ENCODE data around the gene L3MBTL2. TPM values are rescaled to one million over a fixed set of nuclear protein-coding genes. Genes with fewer than 3 reads are reported as not detected.
"Not testable (repeated sequence)": the region's sequence is repeated elsewhere in the genome, so short reads cannot be mapped to it uniquely, and the experiment has no call there.

The L3MBTL2 gene
- total RNA-seq, 1 donor from 2014 or later = 14.9 TPM

DNA sequence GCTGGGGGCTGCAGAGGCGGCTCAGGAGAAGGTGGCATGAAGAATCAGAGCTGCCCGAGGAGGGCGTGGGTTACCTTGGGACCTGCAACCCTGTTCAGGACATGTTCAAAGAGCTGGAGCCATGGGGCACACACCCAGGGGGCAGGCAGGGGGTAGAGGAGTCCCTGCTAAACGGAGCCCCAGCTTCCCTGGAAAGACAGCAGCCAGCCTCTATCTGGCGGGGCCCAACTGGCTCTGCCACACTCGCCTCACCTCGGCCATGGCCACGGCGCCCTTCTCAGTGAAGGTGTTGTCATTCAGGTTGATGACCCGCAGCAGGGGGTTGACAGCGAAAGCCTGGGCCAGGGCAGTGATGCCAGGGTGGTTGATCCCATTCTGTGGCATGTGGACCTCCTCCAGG, 52.6 kb downstream of the L3MBTL2 start:
- DNase-seq (no peak), ATAC-seq (ENCODE audit: poor library complexity) (no peak)
- intact Hi-C loops (cut with DNase I) = no loop called here

DNA sequence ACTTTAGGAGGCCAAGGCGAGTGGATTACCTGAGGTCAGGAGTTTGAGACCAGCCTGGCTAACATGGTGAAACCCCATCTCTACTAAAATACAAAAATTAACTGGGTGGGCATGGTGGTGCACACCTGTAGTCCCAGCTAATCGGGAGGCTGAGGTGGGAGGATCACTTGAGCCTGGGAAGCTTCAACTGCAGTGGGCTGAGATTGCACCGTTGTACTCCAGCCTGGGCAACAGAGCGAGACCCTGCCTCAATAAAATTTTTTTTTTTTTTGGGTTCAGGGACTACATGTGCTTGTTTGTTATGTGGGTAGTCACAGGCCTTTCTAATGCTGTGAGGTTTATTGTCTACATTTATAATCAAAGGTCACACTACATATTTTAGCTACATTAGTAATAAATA, 54.6 kb downstream of the L3MBTL2 start:
- intact Hi-C loops (cut with DNase I); ATAC-seq (ENCODE audit: poor library complexity); DNase-seq: not testable (repeated sequence)

DNA sequence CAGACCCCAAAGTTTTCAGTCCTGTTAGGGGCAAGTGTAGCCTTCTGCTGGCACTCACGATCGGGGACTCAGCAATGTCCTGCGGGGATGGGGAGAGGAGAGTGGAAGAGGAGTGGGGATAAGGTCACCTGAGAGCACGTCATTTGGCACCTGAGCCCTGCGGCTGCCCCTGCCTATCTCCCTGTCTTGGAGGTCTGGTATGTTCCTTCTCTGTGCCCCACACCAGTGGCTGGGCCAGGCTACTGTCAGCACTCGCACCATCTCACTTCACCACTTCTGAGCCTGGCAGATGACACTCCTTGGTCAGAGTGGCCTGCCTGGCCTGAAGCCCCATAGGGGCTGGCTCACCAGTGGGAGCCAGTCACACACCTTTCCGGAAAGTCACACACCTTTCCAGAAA, 55.8 kb downstream of the L3MBTL2 start:
- intact Hi-C loops (cut with DNase I) = no loop called here
- DNase-seq (peak; percentile 87), ATAC-seq (ENCODE audit: poor library complexity) (peak; percentile 88)

DNA sequence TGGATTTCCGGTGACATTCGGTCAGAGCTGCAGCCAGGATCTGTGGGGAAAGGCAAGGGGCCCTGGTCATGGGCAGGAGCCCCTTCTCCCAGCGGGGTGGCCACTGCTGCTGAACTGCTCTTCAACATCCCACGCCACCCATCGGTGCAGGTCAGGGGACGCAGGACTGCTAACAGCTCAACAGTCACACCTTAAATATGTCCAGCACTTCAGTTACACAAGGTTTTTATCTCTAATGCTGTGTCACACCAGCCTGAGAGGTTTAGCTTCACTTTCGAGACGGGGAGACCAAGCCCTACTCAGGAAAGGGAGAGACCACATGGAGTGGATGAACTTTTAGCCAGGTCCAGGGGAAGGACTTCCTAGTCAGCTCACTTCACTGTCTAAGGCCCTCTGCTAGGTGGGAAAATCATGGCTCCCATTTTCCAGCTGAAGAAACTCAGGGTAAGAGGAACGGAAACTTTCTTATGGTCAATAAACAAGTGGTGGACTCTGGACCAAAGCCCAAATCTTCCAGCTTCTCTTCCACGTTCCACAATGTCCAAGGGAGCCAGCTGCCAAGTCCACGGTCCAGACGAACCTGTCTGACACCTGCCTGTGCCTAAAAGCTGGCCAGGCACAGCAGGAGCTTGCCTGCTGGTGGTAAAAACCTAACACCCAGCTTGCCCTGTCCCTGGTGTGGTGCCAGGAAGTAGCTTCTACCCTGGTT, 56.6 kb downstream of the L3MBTL2 start:
- DNase-seq = peak; percentile 62
- intact Hi-C loops (cut with DNase I) = no loop called here
- peak; percentile 71 for ATAC-seq (ENCODE audit: poor library complexity)

DNA sequence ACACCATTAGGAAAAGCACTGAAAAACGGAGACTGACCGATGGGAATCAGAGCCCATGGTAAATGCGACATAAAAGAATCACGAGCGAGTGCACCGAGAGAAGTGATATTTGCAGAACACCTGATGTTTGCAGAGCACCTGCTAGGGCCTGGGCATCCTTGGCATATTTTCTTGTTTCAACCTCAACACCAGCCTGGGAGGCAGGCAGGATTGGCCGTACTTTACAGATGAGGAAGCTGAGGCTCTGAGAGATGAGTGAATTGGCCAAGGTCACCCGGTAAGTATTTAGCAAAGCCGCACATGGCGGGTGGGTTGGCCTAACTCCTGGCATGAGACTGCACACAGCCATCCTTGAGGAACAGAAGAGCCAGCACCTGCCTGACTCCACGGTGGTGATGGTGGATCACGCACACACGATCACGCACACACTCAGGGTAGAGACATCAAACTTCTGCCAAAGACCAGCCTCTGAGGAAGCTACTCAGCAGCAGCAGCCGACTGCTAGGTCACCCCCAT, 57.2 kb downstream of the L3MBTL2 start:
- no peak for ATAC-seq (ENCODE audit: poor library complexity)
- DNase-seq = no peak
- intact Hi-C loops (cut with DNase I) = no loop called here

DNA sequence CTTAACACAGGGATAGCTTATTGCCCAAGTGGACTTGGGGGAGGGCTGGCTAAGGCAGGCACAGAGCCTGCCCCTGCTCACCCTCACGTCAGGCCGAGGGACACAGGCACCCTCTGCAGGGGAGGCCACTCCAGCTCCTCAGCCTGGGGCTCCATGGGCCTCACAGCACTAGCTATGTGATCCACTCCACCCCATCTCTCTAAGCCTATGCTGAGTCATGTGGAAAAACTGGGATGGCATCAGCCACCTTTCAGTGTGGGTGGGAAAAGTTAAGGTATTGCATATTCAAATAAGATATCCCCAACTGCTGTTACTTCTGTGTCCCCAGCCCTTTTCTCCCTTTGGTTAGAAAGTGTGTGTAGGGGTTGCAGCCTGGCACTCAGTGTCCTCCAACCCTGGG, 58.6 kb downstream of the L3MBTL2 start:
- ATAC-seq (ENCODE audit: poor library complexity) (no peak), DNase-seq (no peak)
- intact Hi-C loops (cut with DNase I) = no loop called here

DNA sequence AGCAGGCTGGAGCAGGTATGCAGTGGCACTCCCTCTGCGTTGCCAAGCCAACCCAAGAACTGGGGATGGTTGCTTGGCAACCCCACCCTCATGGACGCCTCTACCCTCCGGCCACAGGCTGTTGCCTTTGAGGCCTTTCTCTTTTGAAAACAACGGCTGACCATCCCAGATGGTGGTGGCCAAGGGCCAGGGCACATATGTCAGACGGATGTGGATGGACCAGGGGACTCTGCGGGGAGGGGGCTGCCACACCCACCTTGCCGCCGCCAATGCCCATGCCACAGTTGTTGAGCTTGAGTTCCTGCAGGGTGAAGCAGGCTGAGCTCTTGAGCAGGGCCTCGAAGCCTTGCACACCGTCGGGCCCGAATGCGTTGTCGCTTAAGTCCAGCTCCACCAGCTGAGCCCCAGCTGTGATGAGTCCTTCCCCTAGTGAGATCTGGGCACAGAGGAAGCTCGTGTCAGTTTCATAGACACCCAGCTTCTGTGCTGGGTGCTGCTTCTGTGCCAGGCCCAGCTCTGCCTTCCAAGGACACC, 59.4 kb downstream of the L3MBTL2 start:
- DNase-seq (no peak), ATAC-seq (ENCODE audit: poor library complexity) (no peak)
- intact Hi-C loops (cut with DNase I) = no loop called here

DNA sequence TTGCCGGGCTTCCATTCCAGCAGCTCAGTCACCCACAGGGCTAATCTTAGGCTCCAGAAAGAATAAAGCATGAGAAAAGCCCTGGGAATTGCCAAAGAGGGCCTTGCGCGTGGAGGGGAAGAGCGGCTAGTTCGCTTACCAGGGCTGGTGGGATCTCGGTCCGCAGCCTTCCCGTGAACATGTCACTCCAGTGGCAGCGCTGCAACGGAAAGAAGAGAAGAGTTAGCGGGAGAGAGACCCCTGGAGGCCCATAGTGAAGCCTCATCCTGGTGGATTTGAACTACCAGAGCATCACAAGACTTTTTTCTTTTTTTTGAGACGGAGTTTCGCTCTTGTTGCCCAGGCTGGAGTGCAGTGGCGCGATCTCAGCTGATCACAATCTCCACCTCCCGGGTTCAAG, 62.8 kb downstream of the L3MBTL2 start:
- no peak for DNase-seq
- ATAC-seq (ENCODE audit: poor library complexity) = no peak
- intact Hi-C loops (cut with DNase I) = no loop called here

DNA sequence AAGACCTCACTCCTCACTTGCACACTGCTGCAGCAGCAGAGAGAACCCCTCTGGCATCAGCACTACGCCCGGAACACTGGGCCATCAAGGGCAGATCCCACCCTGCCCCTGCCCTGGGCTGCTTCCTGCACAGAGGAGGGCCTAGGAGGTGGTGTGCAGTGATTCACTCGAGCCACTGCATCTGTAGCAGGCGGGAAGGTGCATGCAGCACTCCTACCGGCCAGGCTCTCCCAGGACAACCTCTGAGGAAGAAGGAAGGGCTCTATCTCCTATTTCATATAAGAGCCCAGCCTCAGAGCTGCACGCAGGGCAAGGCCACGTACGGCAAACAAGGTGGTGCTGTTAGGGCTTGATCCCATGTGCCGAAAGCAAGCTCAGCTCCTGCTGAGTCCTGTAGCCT, 66.7 kb downstream of the L3MBTL2 start:
- DNase-seq = no peak
- intact Hi-C loops (cut with DNase I) = no loop called here
- no peak for ATAC-seq (ENCODE audit: poor library complexity)

DNA sequence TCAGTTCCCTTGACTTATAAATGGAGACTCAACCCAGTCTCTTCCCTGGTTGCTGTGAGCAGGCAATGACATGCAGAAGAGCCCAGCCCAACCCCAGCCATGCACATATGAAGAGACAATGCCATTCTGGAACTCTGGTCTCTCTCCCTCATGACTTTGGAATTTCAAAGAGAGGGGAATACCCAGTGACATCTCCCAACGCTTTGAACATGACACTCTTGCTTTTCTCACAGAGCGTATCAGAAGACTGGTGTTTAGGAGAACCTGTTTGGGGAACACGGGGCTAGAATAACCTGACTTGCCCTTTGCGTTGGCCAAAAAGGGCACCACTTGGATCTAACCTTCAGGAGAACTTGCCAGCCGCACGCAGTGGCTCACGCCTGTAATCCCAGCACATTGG, 68.0 kb downstream of the L3MBTL2 start:
- DNase-seq (no peak), ATAC-seq (ENCODE audit: poor library complexity) (no peak)
- intact Hi-C loops (cut with DNase I) = no loop called here

DNA sequence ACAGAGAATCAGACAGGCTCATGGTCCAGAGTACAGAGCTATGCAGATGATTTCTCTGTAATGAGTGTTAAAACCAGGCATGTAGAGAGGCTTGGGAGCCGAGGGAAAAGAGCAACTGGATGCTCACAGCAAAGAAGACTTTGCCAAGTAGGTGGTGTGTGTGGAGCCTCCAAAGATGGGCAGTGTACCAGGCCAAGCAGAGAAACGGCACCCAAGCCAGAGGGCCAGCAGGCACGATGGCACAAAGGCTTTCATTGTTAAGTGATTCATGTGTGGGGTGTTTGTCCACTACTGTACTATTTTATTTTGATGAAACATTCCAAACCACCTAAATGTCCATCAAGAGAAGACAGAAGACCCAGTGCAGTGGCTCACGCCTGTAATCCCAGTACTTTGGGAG, 69.7 kb downstream of the L3MBTL2 start:
- DNase-seq (no peak), ATAC-seq (ENCODE audit: poor library complexity) (peak; percentile 62)
- intact Hi-C loops (cut with DNase I) = no loop called here

DNA sequence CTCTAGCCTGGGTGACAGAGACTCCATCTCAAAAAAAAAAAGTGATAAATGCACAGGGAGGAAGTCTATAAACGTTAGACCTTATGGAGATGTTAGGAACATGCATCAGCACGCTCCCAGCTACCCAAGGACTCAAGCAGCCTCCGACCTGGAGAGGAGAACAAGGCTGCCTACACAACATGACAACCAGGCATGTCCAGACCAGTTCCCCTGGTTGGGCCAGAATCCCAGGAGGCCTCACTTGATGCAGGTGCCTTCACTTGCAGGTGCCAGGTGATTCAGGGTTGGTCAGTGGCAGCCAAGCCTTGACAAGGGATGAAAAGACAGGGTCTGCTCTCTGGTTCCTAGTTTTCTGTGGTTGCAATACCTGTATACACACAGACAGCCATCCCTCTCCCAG, 75.0 kb downstream of the L3MBTL2 start:
- no peak for ATAC-seq (ENCODE audit: poor library complexity)
- no peak for DNase-seq
- intact Hi-C loops (cut with DNase I) = no loop called here

DNA sequence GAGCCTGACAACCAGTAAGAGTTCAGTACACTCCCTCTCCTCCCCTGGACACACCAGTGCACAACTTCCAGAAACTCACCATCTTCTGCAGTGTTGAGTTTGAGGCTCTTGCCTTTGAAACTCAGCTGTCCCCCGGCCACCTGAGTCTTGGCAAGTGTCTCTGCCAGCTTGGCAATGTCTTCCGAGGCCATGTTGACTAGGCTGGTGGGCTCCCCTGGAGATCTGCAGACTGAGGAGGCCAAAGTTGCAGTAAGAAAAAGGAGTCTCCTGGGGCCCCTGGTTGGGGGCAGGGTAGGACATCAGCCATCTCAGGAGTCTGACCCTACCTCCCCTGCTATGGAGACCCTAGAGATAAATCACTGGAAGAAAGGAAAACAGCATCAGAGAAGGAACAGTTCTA, 75.7 kb downstream of the L3MBTL2 start:
- no peak for ATAC-seq (ENCODE audit: poor library complexity)
- intact Hi-C loops (cut with DNase I) = no loop called here

More for the DNA sequence above, 75.7 kb downstream of the L3MBTL2 start:
- DNase-seq = no peak

Small RNAs within 50 kb of the gene (microRNA-seq; reads per million reads assigned to microRNA genes)
- gene MIR6889 = not detected

Other genes starting within 250 kb of the L3MBTL2 start
- gene EP300, start 112.7 kb upstream of the L3MBTL2 start, total RNA-seq = 24.2 TPM
- 22.6 TPM for gene CHADL, start 35.6 kb downstream of the L3MBTL2 start, total RNA-seq
- gene RANGAP1, start 80.9 kb downstream of the L3MBTL2 start, total RNA-seq = 42.8 TPM
- 41.3 TPM for gene ZC3H7B, start 96.2 kb downstream of the L3MBTL2 start, total RNA-seq
- 20.7 TPM for gene TEF, start 176.6 kb downstream of the L3MBTL2 start, total RNA-seq
- 62.6 TPM for gene TOB2, start 241.5 kb downstream of the L3MBTL2 start, total RNA-seq